ENCODE data around the gene EIF3L. TPM values are rescaled to one million over a fixed set of nuclear protein-coding genes. Genes with fewer than 3 reads are reported as not detected.
A peak's percentile ranks its signal among the peaks of the same experiment; 100 is the strongest.

The EIF3L gene
- total RNA-seq, 3 donors from 2014 or later, result 365 to 477 (median 414) TPM

DNA sequence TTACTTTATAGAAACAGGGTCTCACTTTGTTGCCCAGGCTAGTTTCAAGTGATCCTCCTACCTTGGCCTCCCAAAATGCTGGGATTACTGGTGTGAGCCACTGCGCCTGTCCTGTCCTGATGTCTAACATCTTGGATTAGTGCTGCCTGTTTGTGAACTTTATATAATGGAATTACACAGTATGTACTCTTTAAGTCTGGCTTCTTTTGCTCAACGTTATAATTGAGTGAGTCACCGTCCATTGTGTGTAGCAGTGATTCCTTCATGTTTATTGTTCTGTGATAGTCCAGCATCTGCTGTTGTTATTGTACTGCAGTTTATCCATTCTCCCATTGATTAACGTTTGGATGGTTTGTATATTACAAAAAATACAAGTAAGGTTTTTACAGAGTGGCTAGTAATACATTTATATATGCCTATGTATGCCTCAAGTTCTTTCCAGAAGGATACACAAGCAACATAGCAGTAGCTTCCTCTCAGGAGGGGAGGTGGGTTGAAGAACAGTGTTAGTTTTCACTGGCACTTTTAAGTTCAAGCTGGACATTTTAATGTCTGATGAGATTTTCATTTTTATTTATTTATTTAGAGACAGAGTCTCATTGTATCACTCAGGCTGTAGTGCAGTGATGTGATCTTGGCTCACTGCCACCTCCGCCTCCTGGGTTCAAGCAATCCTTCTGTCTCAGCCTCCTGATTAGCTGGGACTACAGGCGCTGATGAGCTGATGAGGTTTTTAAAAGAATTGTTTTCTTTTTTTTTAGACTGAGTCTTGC is 31.6 kb downstream of the EIF3L start:
- no peaks in the 10 kb centered on the region for H3K4me1 ChIP-seq (ENCODE audit: low read depth)
- TF ChIP-seq, protein P1, sequence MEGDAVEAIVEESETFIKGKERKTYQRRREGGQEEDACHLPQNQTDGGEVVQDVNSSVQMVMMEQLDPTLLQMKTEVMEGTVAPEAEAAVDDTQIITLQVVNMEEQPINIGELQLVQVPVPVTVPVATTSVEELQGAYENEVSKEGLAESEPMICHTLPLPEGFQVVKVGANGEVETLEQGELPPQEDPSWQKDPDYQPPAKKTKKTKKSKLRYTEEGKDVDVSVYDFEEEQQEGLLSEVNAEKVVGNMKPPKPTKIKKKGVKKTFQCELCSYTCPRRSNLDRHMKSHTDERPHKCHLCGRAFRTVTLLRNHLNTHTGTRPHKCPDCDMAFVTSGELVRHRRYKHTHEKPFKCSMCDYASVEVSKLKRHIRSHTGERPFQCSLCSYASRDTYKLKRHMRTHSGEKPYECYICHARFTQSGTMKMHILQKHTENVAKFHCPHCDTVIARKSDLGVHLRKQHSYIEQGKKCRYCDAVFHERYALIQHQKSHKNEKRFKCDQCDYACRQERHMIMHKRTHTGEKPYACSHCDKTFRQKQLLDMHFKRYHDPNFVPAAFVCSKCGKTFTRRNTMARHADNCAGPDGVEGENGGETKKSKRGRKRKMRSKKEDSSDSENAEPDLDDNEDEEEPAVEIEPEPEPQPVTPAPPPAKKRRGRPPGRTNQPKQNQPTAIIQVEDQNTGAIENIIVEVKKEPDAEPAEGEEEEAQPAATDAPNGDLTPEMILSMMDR (IDR thresholded peaks at IDR 0.05), result no peak
- no peak overlapping the region for H3K4me3 ChIP-seq
- intact Hi-C loops (cut with DNase I, micrococcal nuclease), result no loop called here
- ATAC-seq (no peak), DNase-seq (no peak)
- no peaks in the 10 kb centered on the region for H3K9me3 ChIP-seq
- H3K36me3 ChIP-seq (ENCODE audit: low read depth), result peaks cover 9% of the 10 kb centered on the region

DNA sequence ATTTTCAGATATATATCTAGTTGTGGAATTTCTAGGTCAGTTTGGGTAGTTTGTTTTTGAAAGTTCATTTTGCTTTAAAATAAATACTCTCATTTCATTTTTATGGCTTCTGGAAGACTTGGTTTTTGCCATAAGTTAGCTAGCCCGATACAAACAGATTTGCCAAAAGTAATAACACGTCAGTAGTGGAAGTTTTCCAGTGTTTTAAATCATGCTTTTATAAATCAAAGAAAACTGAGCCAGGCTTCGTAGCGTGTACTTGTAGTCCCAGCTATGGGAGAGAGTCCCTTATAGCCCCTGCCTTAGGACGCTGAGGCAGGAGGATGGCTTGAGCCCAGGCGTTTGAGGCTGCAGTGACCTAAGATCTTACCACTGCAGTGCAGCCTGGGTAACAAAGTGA is 35.2 kb downstream of the EIF3L start:
- H3K4me3 ChIP-seq, result no peak overlapping the region
- TF ChIP-seq, protein P1 (IDR thresholded peaks at IDR 0.05), result no peak
- H3K9me3 ChIP-seq, result no peaks in the 10 kb centered on the region
- DNase-seq (no peak), ATAC-seq (no peak)
- no peaks in the 10 kb centered on the region for H3K4me1 ChIP-seq (ENCODE audit: low read depth)
- intact Hi-C loops (cut with DNase I, micrococcal nuclease), result no loop called here
- peaks cover 6% of the 10 kb centered on the region for H3K36me3 ChIP-seq (ENCODE audit: low read depth)

DNA sequence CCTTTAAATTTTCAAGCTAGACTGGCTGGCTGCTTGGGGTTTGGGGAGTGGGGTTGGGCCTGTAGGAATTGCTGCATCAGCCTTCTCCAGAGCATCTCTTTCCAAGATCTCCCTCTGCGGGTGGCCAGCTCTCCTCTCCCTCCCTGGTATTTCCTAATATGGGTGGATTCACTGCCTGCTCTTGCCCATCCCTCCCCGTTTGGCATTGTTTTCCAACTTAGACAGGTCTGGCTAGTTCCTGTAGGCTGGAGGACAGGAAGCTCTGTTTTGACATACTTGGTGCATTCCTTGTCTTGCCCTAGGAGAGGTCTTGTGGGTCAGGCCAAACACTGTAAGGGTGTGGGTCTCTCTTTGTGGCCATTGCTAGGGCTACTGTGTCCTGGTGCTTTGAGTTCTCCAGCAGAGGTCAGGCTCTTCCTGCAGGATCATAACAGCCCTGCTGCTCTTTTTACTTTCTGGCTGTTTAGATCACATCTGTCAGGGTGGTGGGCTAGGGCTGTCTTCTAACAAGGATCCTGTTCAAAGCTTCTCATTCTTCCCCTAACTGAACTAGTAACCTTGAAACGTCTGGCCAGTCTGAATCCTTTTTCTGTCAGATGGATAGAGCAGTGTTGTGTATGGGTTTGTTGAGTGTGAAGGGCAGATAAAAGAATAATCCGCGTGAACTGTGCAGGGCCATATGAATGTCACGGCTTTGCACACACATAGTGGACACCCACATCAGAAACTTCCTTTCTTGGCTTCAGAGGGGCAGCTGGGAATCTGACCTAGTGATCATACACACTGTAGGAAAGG is 38.6 kb downstream of the EIF3L start:
- no peaks in the 10 kb centered on the region for H3K9me3 ChIP-seq

DNA sequence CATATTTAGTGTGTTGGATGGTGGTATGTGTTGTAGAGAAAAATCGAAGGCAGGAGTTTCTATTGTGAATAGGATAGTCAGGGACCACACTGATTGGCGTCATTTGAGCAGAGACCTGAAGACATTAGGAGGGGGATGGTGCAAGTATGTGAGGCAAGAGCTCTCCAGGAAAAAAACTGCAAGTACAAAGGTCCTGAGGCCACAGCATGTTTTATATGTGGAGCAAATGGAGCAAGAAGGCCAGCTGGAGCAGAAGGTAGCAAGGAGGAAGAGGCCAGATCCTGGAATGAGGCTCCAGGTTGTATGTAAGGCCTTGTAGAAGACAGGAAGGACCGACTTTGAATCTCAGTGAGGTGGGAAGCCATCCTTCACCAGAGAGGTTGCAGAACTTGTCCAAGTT is 42.7 kb downstream of the EIF3L start:
- no peak overlapping the region for H3K4me3 ChIP-seq
- H3K4me1 ChIP-seq (ENCODE audit: low read depth), result no peaks in the 10 kb centered on the region
- no peaks in the 10 kb centered on the region for H3K9me3 ChIP-seq
- DNase-seq (no peak), ATAC-seq (no peak)
- TF ChIP-seq, protein P1 (IDR thresholded peaks at IDR 0.05), result no peak
- intact Hi-C loops (cut with DNase I, micrococcal nuclease), result no loop called here
- peaks cover 6% of the 10 kb centered on the region for H3K36me3 ChIP-seq (ENCODE audit: low read depth)

More for the DNA sequence above, 38.6 kb downstream of the EIF3L start:
- no peaks in the 10 kb centered on the region for H3K4me1 ChIP-seq (ENCODE audit: low read depth)
- no peak overlapping the region for H3K4me3 ChIP-seq
- no peak for DNase-seq
- TF ChIP-seq, protein P1 (IDR thresholded peaks at IDR 0.05), result no peak
- ATAC-seq, result peak; percentile 56
- peaks cover 6% of the 10 kb centered on the region for H3K36me3 ChIP-seq (ENCODE audit: low read depth)
- intact Hi-C loops (cut with DNase I, micrococcal nuclease), result no loop called here

DNA sequence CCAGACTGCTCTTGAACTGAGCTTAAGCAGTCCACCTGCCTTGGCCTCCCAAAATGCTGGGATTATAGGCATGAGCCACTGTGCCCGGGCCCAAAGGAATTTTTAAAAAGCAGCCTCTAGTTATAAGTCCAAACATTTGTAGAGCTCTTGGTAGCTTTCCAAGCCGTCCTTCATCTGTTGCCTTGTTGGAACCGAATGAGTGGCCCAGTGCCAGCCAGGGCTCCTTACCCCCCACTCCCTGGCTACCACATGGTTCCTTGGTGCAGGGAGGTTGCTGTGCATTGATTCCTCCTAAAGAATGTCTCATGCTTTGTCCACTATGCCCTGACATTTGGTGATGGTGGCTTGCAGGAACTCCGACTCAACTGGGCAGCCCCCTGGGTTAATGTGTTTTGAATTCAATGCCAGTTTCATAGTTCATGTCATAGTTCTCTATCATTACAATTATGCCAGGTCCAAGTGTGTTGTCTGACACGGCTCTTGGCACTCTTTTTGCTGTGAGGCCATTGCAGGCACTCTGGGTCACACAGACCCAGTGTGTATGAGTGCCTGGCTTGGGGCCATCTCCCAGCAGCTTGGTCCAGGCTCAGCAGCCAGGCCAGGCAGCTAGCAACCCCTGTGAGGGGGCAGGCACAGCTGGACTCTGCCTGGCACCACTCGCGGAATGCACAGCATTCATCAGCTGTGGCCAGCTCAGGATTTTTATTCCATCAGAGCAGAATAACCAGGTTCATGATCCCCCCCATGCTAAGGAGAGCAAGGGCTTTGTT is 43.5 kb downstream of the EIF3L start:
- H3K4me1 ChIP-seq (ENCODE audit: low read depth), result no peaks in the 10 kb centered on the region
- TF ChIP-seq, protein P1 (IDR thresholded peaks at IDR 0.05), result no peak
- DNase-seq (peak in 1 of 3 donors; percentile 50), ATAC-seq (no peak)
- H3K9me3 ChIP-seq, result no peaks in the 10 kb centered on the region
- no peak overlapping the region for H3K4me3 ChIP-seq
- H3K36me3 ChIP-seq (ENCODE audit: low read depth), result peaks cover 6% of the 10 kb centered on the region
- intact Hi-C loops (cut with DNase I, micrococcal nuclease), result no loop called here

Measured in mucosa of descending colon (tissue), 3 donors.